Measurements from ENCODE around the gene TEAD4. TPM values are rescaled to one million over a fixed set of nuclear protein-coding genes. Genes with fewer than 3 reads are reported as not detected.

TEAD4 gene
- total RNA-seq, 2 experiments from 2014 or later: not detected

GRCh38 chr12:3035815-3036702 is 76.9 kb downstream of the TEAD4 start:
- Mint-ChIP-seq H3K27ac (no peak overlapping the region), H3K36me3 (no peaks in the 10 kb centered on the region), H3K27me3 (peaks cover 3% of the 10 kb centered on the region), H3K9me3 (no peaks in the 10 kb centered on the region), H3K4me1 (no peaks in the 10 kb centered on the region), H3K4me3 (no peak overlapping the region)
- no peak for DNase-seq
- ATAC-seq (ENCODE audit: low read depth): no peak
- POLR2A ChIA-PET: no interaction called here

GRCh38 chr12:3036901-3037600 is 77.9 kb downstream of the TEAD4 start:
- Mint-ChIP-seq H3K27ac (no peak overlapping the region), H3K4me3 (no peak overlapping the region), H3K9me3 (no peaks in the 10 kb centered on the region), H3K36me3 (no peaks in the 10 kb centered on the region), H3K27me3 (peaks cover 7% of the 10 kb centered on the region), H3K4me1 (no peaks in the 10 kb centered on the region)
- ATAC-seq (ENCODE audit: low read depth) (no peak), DNase-seq (no peak)
- POLR2A ChIA-PET: no interaction called here

- Mint-ChIP-seq H3K4me3 (no peak overlapping the region), H3K27ac (no peak overlapping the region), H3K36me3 (no peaks in the 10 kb centered on the region), H3K9me3 (no peaks in the 10 kb centered on the region), H3K27me3 (peaks cover 7% of the 10 kb centered on the region), H3K4me1 (no peaks in the 10 kb centered on the region)
- ATAC-seq (ENCODE audit: low read depth): no peak
- POLR2A ChIA-PET: no interaction called here
- no peak for DNase-seq
Measured at GRCh38 chr12:3038166-3038565, 79.0 kb downstream of the TEAD4 start.

- Mint-ChIP-seq H3K4me1 (no peaks in the 10 kb centered on the region), H3K9me3 (no peaks in the 10 kb centered on the region)
- POLR2A ChIA-PET: no interaction called here
Measured at GRCh38 chr12:3038926-3039510, 79.8 kb downstream of the TEAD4 start.

GRCh38 chr12:3040026-3040656 is 80.9 kb downstream of the TEAD4 start:
- no peaks in the 10 kb centered on the region for H3K4me1 Mint-ChIP-seq
- DNase-seq: no peak
- no peak for ATAC-seq (ENCODE audit: low read depth)
- H3K27ac Mint-ChIP-seq: no peak overlapping the region
- H3K4me3 Mint-ChIP-seq: no peak overlapping the region
- H3K9me3 Mint-ChIP-seq: no peaks in the 10 kb centered on the region
- H3K36me3 Mint-ChIP-seq: no peaks in the 10 kb centered on the region
- peaks cover 11% of the 10 kb centered on the region for H3K27me3 Mint-ChIP-seq
- POLR2A ChIA-PET: no interaction called here

More at GRCh38 chr12:3038926-3039510, 79.8 kb downstream of the TEAD4 start:
- ATAC-seq (ENCODE audit: low read depth) (no peak), DNase-seq (no peak)
- Mint-ChIP-seq H3K4me3 (no peak overlapping the region), H3K27me3 (peaks cover 11% of the 10 kb centered on the region), H3K36me3 (no peaks in the 10 kb centered on the region), H3K27ac (no peak overlapping the region)

GRCh38 chr12:3040663-3041544 is 81.7 kb downstream of the TEAD4 start:
- ATAC-seq (ENCODE audit: low read depth): no peak

GRCh38 chr12:3041558-3042164 is 82.5 kb downstream of the TEAD4 start:
- DNase-seq: peak; percentile 45
- POLR2A ChIA-PET: no interaction called here
- peak; percentile 92 for ATAC-seq (ENCODE audit: low read depth)
- no peak overlapping the region for H3K4me3 Mint-ChIP-seq
- no peaks in the 10 kb centered on the region for H3K36me3 Mint-ChIP-seq
- no peaks in the 10 kb centered on the region for H3K9me3 Mint-ChIP-seq
- peaks cover 14% of the 10 kb centered on the region for H3K27me3 Mint-ChIP-seq
- no peak overlapping the region for H3K27ac Mint-ChIP-seq
- no peaks in the 10 kb centered on the region for H3K4me1 Mint-ChIP-seq

More at GRCh38 chr12:3040663-3041544, 81.7 kb downstream of the TEAD4 start:
- Mint-ChIP-seq H3K36me3 (no peaks in the 10 kb centered on the region), H3K27ac (no peak overlapping the region), H3K4me3 (no peak overlapping the region), H3K9me3 (no peaks in the 10 kb centered on the region), H3K27me3 (peaks cover 14% of the 10 kb centered on the region), H3K4me1 (no peaks in the 10 kb centered on the region)
- no peak for DNase-seq
- POLR2A ChIA-PET: no interaction called here

- no peaks in the 10 kb centered on the region for H3K9me3 Mint-ChIP-seq
- peaks cover 14% of the 10 kb centered on the region for H3K27me3 Mint-ChIP-seq
- POLR2A ChIA-PET: no interaction called here
- no peak overlapping the region for H3K4me3 Mint-ChIP-seq
- H3K4me1 Mint-ChIP-seq: no peaks in the 10 kb centered on the region
- no peaks in the 10 kb centered on the region for H3K36me3 Mint-ChIP-seq
- no peak for DNase-seq
- ATAC-seq (ENCODE audit: low read depth): no peak
- H3K27ac Mint-ChIP-seq: no peak overlapping the region
Measured at GRCh38 chr12:3042394-3042793, 83.2 kb downstream of the TEAD4 start.

GRCh38 chr12:3042826-3043225 is 83.6 kb downstream of the TEAD4 start:
- Mint-ChIP-seq H3K4me3 (no peak overlapping the region), H3K27ac (no peak overlapping the region), H3K36me3 (no peaks in the 10 kb centered on the region), H3K27me3 (peaks cover 14% of the 10 kb centered on the region), H3K4me1 (no peaks in the 10 kb centered on the region), H3K9me3 (no peaks in the 10 kb centered on the region)
- no peak for ATAC-seq (ENCODE audit: low read depth)
- POLR2A ChIA-PET: no interaction called here
- no peak for DNase-seq

GRCh38 chr12:3043406-3043805 is 84.2 kb downstream of the TEAD4 start:
- Mint-ChIP-seq H3K27ac (no peak overlapping the region), H3K9me3 (no peaks in the 10 kb centered on the region)

GRCh38 chr12:3044141-3044630 is 85.0 kb downstream of the TEAD4 start:
- POLR2A ChIA-PET: no interaction called here
- H3K27me3 Mint-ChIP-seq: peaks cover 20% of the 10 kb centered on the region
- DNase-seq (no peak), ATAC-seq (ENCODE audit: low read depth) (no peak)
- no peaks in the 10 kb centered on the region for H3K36me3 Mint-ChIP-seq
- H3K27ac Mint-ChIP-seq: no peak overlapping the region
- H3K4me1 Mint-ChIP-seq: no peaks in the 10 kb centered on the region
- H3K9me3 Mint-ChIP-seq: no peaks in the 10 kb centered on the region
- H3K4me3 Mint-ChIP-seq: no peak overlapping the region

More at GRCh38 chr12:3043406-3043805, 84.2 kb downstream of the TEAD4 start:
- no peaks in the 10 kb centered on the region for H3K36me3 Mint-ChIP-seq
- peaks cover 16% of the 10 kb centered on the region for H3K27me3 Mint-ChIP-seq
- no peaks in the 10 kb centered on the region for H3K4me1 Mint-ChIP-seq
- no peak overlapping the region for H3K4me3 Mint-ChIP-seq
- DNase-seq (no peak), ATAC-seq (ENCODE audit: low read depth) (no peak)
- POLR2A ChIA-PET: no interaction called here

- Mint-ChIP-seq H3K27me3 (peaks cover 28% of the 10 kb centered on the region), H3K4me3 (no peak overlapping the region), H3K36me3 (no peaks in the 10 kb centered on the region), H3K9me3 (no peaks in the 10 kb centered on the region), H3K27ac (no peak overlapping the region), H3K4me1 (no peaks in the 10 kb centered on the region)
- DNase-seq: no peak
- POLR2A ChIA-PET: no interaction called here
- no peak for ATAC-seq (ENCODE audit: low read depth)
Measured at GRCh38 chr12:3045494-3045893, 86.3 kb downstream of the TEAD4 start.

All from activated naive CD8-positive, alpha-beta T cell treated with anti-CD3 and anti-CD28 coated beads, Interleukin-2, amount 10 ng/mL, durations not matched to agents 7 days and 5 days (primary cell).